Myocyte (in vitro differentiated cells): Measurements from ENCODE around the gene GAREM1. TPM values are rescaled to one million over a fixed set of nuclear protein-coding genes. Genes with fewer than 3 reads are reported as not detected.

Experiments
- DNase-seq: peaks from one replicate; pipeline ENCODE4 v3.0.0-alpha.2; 2012; ENCODE audit warnings: low read depth
- total RNA-seq: library from RNA; depleted of rRNA; stranded (reverse); fragments of >200 nt; gene quantifications from 2 replicates; pipeline ENCODE4 v1.2.3, GENCODE V29; 2014

The GAREM1 gene
- total RNA-seq, 1 donor from 2014 or later: 7.2 TPM

DNA sequence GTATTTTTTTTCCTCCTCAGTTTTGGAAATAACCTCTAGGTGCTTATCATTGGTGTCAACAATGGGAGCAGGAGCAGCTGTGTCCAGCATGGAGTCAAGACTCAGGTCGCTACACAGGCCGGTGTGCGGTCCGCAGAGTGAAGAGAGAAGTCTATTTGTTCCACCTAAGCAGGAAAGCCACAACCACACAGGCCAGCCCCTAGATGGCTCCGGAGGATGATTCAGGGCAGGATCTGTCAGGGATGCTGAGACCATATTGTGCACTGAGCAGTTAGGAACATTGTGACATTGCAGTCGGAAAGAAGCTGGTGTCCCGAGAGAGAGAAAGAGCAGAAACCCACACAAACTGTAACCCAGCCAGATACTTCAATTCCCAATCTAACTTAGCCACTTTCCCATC is 136.9 kb downstream of the GAREM1 start:
- DNase-seq: no peak

DNA sequence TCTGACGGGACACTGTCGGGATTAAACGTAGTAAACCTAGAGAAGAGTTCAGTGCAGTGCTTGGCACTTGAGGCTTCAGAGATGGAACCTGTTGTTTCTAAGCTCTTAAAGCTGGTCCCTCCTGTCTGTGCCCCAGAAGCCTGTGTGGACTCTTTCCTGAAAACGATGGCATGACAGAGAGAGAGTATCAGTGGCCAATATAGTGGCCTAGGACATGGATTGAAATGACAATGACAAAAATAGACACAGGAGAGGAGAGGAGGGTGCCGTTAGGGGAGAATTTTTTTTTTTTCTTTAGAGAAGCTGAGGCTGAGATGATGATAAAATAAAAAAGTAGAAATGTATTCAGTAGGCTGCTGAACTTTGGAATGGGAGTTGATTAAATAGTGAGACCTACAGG is 138.0 kb downstream of the GAREM1 start:
- no peak for DNase-seq

DNA sequence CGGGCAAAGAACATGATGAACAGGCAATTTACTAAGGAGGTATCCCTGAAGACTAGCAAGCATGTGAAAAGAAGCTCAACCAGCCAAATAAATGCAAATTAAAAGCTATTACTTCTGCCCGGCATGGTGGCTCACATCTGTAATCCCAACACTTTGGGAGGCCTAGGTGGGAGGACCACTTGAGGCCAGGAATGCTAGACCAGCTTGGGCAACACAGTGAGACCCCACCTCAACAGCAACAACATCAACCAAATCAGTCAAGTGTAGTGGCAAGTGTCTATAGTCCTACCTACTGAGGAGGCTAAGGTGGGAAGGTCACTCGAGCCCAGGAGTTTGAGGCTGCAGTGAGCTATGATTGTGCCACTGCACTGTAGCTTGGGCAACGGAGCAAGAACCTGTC is 141.7 kb downstream of the GAREM1 start:
- no peak for DNase-seq

DNA sequence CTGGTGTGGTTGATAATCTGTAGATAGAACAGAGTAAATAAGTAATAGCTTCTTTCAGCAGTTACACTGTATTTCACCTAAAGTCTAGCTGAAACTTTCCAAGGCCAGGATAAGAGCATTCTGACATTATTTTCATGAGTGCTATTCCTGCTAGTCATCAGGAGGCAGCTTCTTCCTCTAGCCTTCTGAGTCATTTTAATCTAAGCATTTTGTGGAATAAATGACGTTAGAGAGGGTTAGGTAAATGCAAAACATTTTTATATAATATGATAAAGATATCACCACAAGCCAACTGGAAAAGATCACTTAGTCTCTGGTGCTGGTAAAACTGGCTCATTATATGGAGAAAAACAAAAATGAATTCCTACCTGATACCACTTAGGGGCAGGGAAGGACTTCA is 142.3 kb downstream of the GAREM1 start:
- DNase-seq: no peak

DNA sequence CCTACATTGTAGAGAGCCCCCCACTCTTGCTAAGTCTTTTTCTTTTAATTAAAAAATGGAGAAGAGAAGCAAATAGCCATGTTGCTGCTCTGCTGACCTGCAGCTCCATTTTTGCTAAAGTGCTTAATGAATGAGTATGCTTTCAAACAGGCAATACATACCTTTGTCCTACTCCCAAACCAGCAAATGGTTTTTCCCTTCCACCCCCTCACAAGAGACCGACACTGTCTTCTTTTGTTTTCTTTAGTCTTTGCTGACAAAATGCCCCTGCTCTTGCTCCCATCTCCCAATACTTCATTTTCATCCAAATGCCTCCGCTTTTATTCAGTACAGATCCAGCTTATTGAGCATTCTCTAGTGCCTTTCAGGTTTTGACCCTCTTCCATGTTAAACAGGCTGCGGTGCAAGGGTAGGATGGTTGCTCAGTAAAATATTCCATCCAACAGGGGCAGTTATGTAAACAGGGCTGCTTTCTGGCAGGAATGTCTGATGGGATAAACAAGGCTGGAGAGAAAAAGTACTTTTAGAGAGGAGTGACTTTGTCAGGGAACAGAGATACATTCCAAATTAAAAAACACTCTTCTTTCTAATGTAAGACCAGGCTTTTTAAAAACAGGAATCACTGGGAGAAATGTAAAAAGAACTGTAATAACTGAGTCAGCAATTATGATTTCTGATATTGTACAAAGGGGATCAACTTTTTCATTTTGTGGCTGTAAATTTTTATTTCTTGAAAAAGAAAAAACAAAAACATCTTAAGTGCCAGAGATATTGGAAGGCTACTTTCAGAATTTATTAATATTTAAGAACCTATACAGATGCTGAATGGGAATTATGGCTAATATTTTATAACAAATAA is 144.0 kb downstream of the GAREM1 start:
- no peak for DNase-seq

DNA sequence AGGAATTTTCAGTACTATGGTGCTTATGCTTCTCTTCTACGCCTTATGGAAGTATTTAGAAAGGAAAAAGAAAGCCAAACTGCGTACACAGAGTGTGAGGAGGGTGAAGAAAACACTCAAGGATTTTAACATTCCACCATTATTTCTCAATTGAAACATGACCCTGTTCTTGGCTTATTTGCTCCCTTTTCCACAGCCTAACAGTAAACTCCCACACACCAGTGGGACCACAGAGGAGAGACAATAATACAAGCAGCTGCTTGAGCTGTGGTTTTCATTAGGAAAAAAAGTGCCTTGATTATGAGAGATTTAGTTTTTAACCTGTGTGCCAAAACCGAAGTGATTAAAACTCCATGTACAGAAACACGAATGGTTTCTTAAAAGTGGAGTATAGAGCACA is 146.5 kb downstream of the GAREM1 start:
- peak; percentile 71 for DNase-seq

DNA sequence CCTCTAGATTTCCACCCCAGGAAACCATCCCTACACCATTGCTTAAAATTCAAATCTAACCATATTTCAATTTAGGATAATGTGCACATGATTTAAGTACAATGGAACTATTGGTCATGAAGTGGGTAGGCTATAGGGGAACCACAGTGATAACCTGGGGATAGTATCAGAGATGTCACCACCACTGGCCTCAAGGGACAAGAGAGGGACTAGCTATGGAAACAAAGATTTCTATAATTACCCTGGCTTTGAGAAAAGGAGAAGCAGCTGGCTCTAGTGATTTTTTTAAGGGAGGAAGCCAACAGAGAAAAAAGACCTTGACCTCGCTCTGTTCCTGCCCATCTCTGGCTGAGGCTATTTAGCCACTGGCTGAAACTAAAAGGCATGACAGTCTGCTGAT is 148.9 kb downstream of the GAREM1 start:
- DNase-seq: peak; percentile 29

DNA sequence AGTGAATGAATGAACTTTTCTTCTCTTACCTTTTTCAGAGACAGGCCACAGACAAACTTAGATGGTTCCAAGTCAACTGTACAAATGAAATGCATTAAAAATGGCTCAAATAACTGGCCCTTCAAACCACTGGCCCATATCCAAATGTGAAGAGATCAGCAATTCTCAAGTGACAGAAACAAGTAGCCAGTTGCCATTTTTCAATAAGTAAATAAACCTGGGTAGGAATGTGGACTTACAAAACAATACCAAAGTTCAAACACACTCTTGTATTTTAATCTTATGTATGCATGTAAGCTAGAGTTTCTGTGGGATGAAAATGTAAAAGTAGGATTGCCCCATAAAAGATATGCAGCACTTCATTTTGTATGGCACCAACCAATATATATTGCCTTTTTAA is 151.6 kb downstream of the GAREM1 start:
- DNase-seq: no peak

DNA sequence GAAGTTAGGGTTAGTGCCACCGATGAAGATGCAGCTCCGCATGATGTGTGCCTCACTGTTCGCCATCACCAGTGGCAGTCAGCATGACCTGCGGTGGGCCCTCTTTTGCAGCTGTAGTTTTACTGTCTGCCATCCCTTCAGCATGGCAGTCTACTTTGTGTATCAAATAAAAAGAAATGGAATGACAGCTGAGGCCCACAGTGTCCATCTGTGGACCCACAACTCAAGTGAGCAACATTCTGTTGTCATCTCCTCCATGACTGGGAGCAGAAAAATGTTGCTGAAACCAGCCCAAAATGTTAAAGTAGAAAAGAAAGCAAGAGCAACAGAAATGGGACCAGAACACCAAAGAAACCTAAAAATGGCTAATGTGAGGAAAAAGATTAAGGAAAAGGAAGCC is 152.1 kb downstream of the GAREM1 start:
- DNase-seq: peak; percentile 50

DNA sequence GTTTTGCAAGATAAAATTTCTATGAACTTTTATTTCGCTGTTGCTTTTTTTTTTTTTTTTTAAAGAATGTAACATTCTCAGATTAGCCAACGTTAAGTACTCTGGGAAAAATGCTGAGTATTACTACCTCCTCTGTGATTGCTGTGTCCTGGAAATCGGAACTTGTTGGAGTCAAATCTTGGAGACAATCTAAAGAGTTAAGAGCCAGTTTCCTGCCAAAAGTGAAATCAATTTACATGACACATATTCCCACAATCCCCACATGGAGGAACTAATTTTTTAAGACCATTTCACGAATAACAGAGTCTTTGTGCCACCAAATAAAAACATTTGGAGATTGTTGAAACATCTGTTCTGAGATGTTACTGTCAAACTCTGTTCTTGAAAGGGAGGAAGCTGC is 153.0 kb downstream of the GAREM1 start:
- DNase-seq: peak; percentile 81

DNA sequence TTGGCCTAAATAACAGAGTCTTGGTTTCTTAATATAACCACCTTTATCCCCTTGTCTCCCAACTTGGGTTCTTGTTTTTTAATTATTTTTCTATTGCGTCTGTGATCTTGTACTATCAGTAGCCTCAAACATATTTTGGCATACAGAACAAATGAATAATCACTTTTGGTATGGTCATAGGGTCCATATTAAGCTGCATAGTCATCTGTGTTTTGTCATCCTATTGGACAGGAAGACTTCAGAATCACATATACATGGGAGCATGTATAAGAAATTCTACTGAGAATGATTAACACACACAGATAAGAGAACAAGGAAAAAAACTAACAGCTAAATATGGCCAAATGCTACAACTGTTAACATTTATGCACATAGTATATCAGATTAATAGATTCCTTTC is 154.8 kb downstream of the GAREM1 start:
- no peak for DNase-seq

DNA sequence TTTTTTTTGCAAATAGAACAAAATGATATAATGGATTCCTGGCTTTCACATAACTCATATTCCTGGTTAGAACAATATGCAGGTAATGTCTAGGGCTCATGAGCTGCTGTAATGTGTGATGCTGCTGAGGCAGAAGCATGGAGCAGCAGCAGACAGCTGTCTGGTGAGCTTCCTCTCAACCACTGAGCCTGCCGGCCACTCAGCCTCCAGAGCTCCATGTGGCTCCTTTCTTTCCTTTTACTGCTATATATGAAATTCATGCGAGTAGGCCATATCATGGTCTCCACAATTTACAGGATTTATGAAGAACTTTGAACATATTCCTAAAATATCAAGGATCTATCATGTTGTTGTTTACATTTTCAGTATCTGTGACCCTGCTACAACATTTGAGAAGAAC is 159.9 kb downstream of the GAREM1 start:
- no peak for DNase-seq

DNA sequence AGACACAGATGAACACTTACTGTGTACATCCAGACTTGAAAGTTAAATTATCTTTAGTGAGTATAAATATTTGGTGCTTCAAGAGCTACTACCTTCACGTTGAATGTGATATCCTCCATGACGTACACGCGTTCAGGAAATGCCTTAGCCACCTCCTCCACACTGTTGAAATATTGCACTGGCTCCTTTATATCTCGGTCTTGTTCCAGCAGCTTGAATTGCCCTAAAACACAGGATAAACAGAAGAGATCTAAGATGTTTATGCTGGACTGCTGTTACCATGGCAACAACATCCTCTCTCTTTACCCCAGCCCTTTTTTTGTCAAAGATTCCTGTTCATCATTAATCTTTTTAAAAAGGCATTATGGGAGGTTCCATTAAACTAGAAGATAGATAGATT is 160.6 kb downstream of the GAREM1 start:
- DNase-seq: no peak

DNA sequence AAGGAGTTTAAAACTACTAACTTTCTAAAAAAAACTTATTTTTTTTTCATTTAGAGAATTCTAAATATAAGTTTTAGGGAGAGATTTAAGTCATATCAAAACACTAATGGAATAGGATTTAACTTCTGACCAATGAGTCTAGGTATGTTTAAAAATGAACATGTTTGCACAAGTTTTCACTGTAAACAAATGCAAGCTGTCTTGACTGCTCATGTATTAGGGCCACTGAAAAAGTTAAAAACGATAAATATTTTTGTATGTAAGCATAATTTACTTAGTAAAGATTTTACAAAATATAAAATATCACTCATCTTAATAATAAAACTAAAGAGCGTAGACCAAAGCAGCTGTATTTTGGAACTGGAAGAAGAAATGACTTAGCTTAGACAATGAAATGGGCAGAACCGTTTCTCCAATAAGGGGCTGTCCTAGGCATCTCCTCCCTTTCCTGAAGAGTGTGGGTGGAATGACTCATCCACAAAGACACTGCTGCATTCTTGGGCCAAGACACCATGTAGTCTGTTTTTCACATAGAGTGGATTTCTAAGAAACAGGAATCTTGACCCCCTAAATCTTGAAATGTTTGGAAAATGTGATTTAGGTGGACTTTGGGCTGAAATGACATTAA is 162.1 kb downstream of the GAREM1 start:
- DNase-seq: peak; percentile 78

DNA sequence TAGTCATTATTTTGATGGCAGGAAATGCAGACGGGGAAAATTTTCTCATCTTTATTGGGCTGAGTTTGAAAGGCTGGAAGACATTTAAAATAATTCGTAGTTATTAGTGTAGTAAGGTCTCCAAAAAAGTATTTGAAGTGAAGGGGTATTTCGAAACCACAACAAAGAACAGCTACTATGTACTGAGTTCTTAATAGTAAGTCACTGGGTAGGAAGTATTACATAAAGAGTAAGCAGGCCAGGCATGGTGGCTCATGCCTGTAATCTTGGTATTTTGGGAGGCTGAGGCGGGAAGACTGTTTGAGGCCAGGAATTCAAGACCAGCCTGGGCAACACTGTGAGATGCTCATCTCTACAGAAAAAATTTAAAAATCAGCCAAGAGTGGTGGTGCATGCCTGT is 167.3 kb downstream of the GAREM1 start:
- no peak for DNase-seq

DNA sequence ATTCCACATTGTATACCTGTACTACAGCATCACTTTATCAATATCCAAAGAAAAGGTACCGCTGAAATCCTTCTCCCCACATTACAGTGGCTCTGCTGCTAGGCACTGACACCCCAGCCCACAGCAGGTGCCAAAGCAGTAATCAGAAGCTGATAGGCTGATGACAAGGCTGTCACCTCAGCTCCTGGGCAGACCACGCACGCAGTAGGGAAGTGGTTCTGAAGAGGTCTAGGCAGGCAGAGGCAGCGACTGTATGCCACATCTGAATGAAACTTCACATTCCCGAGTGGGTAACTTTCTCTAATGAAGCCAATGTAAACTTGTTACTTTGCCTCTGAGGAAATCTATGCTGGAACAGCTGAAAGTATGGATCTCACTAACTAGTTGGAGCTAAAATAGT is 167.9 kb downstream of the GAREM1 start:
- no peak for DNase-seq

DNA sequence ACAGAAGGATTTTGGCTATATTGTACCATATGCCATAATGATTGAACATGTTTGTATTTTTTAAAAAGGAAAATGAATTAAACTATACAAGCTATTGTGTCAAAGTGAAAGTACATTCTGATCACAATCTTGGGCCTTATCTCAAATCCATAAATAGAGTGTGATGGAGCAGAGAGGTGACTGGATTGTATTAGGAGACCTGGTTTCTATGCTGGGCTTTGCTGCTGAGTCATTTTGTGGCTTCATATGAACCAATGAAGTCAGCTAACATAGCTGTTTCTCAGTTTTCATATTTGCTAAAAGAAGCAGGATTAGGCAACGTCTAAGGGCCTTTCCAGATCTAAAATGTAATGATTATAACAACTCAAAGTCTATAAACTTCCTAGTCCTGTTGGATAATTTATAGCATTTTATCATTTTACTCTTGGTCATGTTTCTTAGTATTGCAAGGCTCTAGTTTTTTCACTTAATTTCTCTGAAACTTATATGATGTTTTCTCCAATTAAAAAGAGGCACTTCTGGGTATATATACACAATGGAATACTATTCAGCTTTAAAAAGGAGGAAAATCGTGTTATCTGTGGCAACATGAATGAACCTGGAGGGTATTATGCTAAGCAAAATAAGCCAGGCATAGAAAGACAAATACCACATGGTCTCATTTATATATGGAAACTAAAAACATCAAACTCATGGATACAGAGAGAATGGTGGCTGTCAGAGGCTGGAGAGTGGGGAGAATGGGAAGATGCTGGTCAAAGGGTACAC is 168.5 kb downstream of the GAREM1 start:
- DNase-seq: peak; percentile 90

DNA sequence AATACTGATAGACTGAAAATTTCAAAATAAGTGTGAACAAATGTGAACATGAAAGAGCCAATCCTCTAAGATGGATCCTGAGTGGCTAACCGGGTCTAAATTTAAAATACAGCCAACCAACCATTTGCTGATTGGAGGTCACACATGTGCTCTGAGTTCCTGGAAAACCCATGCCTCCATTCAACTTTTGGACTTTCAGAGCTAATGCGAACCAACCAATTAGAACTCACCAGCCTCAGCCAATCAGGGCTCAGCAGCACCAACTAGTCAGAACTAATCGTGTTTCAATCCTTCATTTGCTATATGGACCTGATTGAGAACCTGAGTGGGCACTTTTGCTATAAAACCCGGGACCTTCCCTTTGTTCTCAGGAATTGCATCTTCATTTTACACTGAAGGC is 169.3 kb downstream of the GAREM1 start:
- DNase-seq: peak; percentile 61

DNA sequence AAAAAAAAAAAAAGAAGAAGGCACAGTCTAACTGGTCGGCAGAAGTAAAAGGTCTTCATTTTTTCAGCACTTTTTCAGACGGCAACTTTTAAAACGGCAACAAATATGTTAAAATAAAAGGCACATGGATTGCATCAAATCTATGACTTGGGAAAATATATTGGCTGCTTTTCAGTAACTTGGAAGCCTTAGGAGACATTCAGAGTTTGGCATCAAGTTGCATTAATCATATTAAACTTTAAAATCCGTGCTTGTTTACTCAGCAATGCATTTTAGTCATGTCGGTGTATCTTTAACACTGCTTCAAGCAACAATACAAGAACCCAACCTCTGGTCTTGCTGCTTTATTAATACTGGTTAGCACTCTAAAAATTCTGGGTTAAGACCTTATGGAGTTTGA is 169.8 kb downstream of the GAREM1 start:
- DNase-seq: peak; percentile 25

DNA sequence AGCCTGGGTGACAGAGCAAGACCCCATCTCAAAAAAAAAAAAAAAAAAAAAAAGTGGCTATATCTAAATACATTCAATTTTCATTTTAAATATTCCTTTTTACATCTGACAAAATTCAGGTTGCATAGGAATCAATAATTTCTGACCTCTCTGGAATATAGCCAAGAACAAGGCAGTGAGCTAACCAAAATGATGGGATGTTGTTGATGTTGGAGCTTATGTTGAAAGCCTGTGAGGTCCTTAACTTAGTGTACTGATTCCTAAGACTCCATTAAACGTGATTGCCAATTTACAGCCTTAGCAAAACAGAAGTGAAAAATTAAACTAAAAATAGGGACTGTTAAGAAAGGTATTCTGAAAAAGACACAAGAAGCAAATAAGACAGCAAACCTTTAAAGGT is 171.2 kb downstream of the GAREM1 start:
- DNase-seq: no peak

DNA sequence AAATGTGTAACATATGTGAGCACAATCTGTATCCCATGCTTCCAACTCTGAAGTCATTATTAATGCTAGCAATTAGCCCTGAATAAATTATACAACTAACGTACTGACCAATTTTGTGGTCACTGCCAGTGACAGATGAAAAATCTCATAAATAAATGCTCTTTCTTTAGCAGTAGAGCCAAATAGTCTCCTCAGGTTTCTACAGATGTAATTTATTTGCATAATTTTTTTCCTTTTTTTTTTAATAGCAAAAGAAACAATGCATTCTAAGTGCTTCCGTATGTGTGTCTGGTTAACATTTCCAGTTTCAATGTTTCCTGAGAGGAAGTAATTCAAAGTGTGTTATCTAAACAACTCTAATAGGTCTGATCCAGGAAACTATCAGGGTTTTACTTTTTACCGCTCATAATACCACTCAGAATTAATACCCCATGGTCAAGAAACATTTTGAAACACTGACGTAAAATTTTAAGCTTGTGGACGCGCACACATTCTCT is 172.5 kb downstream of the GAREM1 start:
- DNase-seq: no peak

DNA sequence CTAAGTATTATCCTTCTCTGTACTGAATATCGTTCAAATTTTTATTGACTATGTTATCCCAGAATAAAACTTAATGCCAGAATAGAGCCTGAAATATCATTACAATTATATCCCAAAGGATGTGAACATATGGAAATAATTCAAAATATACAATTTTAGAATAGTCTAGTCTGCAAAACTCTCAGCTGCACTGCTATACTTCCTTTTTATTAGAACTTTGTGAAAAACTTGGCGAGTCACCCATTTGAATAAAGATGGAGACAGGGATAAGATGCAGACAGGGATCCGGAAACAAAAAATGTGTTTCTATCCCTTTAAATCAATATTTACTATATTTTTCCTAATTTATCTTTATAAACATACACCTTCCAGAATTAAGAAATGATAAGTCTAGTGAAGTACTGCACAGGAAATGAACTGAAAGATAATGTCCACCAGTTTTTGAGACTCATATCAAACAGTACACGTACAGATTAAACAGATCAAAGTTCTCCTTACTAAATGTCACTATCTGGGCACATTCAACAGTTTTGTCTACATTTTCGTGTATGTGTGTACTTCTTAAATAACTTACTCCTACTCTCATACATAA is 173.0 kb downstream of the GAREM1 start:
- DNase-seq: no peak
